Hepatocyte (in vitro differentiated cells): ENCODE results near the gene CFL1. TPM values are rescaled to one million over a fixed set of nuclear protein-coding genes. Genes with fewer than 3 reads are reported as not detected.
A peak's percentile ranks its signal among the peaks of the same experiment; 100 is the strongest.

Experiments used
- DNase-seq: peaks from one replicate; pipeline ENCODE4 v3.0.0-alpha.2; 2016; ENCODE audit warnings: low spot score
- H2AFZ ChIP-seq: fragments of 200-600 bp; sonication (generic); 2 replicates; pipeline ENCODE4 v1.6.0; 2016; ENCODE audit warnings: antibody characterized with exemption, mild to moderate bottlenecking
- H3K27ac ChIP-seq: fragments of 200-600 bp; sonication (generic); 2 replicates; pipeline ENCODE4 v1.5.1; 2016; ENCODE audit warnings: mild to moderate bottlenecking
- H3K27me3 ChIP-seq: fragments of 200-600 bp; sonication (generic); 2 replicates; pipeline ENCODE4 v1.6.1; 2016
- H3K36me3 ChIP-seq: fragments of 200-600 bp; sonication (generic); replicated peaks from 2 replicates; pipeline ENCODE4 v1.5.1; 2016; ENCODE audit warnings: low read depth; ENCODE audit not compliant: insufficient read depth
- H3K4me1 ChIP-seq: fragments of 200-600 bp; sonication (generic); 2 replicates; pipeline ENCODE4 v1.5.1; 2016; ENCODE audit warnings: mild to moderate bottlenecking, moderate library complexity; ENCODE audit not compliant: insufficient read depth
- H3K4me2 ChIP-seq: fragments of 200-600 bp; sonication (generic); 2 replicates; pipeline ENCODE4 v1.6.0; 2016
- H3K4me3 ChIP-seq: fragments of 200-600 bp; sonication (generic); 2 replicates; pipeline ENCODE4 v1.5.1; 2016; ENCODE audit warnings: mild to moderate bottlenecking
- H3K79me2 ChIP-seq: fragments of 200-600 bp; sonication (generic); 2 replicates; pipeline ENCODE4 v1.6.0; 2017; ENCODE audit warnings: mild to moderate bottlenecking
- H3K9me2 ChIP-seq: fragments of 200-600 bp; sonication (generic); replicated peaks from 2 replicates; pipeline ENCODE4 v1.6.0; 2017; ENCODE audit warnings: mild to moderate bottlenecking; ENCODE audit not compliant: insufficient read depth
- H3K9me3 ChIP-seq: fragments of 200-600 bp; sonication (generic); 2 replicates; pipeline ENCODE4 v1.5.1; 2016; ENCODE audit warnings: low read depth, mild to moderate bottlenecking
- H4K20me1 ChIP-seq: fragments of 200-600 bp; sonication (generic); 2 replicates; pipeline ENCODE4 v1.6.0; 2016; ENCODE audit warnings: mild to moderate bottlenecking; ENCODE audit not compliant: insufficient read depth, poor library complexity, severe bottlenecking
- CTCF ChIP-seq: fragments of 200-600 bp; sonication (generic); IDR thresholded peaks from 2 replicates; pipeline ENCODE4 v1.5.1; 2016; ENCODE audit warnings: antibody characterized with exemption, mild to moderate bottlenecking; ENCODE audit not compliant: poor library complexity
- EZH2 ChIP-seq: fragments of 200-600 bp; sonication (generic); IDR thresholded peaks from 2 replicates; pipeline ENCODE4 v1.6.1; 2016; ENCODE audit warnings: antibody characterized with exemption, mild to moderate bottlenecking, borderline replicate concordance
- EZH2phosphoT487 ChIP-seq: fragments of 200-600 bp; sonication (generic); IDR thresholded peaks from one replicate; pipeline ENCODE4 v1.6.1; 2018; ENCODE audit warnings: antibody characterized with exemption, mild to moderate bottlenecking, low read depth, moderate library complexity; ENCODE audit not compliant: unreplicated experiment, severe bottlenecking
- WGBS: methylation state at CpG from one replicate; pipeline ENCODE4 v1.1.6; 2016; ENCODE audit warnings: low lambda C conversion rate; ENCODE audit errors: missing lambda C conversion rate; 5-methylcytosine and 5-hydroxymethylcytosine counted together
- polyA plus RNA-seq: library from polyadenylated mRNA; unstranded; fragments of >200 nt; fragmentation: Nextera tagmentation; extraction: Ambion mirVana; gene quantifications from 2 replicates; pipeline ENCODE4 v1.2.1, GENCODE V29; 2016
- total RNA-seq: library from RNA; depleted of rRNA; stranded (reverse); fragments of >200 nt; gene quantifications from 2 replicates; pipeline ENCODE4 v1.2.3, GENCODE V29; 2014

The CFL1 gene
- 720 and 758 TPM in 2 replicates for total RNA-seq
- 1,698 and 1,708 TPM in 2 replicates for polyA plus RNA-seq

- no peaks in the 10 kb centered on the region for H3K36me3 ChIP-seq
- H3K9me3 ChIP-seq, result no peaks in the 10 kb centered on the region
- 1% methylated on average over 70 of the region's 92 CpGs for WGBS
- H3K9me2 ChIP-seq, result no peaks in the 10 kb centered on the region
- H3K27me3 ChIP-seq, result no peaks in the 10 kb centered on the region
- peak within 1 kb of the TSS; percentile 26 for H2AFZ ChIP-seq
- H3K4me1 ChIP-seq, result peaks cover 34% of the 10 kb centered on the region
- H4K20me1 ChIP-seq, result peaks cover 35% of the 10 kb centered on the region
- TF ChIP-seq EZH2phosphoT487, result no peak
- TF ChIP-seq CTCF, result no peak
- no peak for TF ChIP-seq EZH2
- H3K79me2 ChIP-seq, result peaks cover 59% of the 10 kb centered on the region
- H3K4me2 ChIP-seq, result peak within 1 kb of the TSS; percentile 92
- H3K27ac ChIP-seq, result peak within 1 kb of the TSS; percentile 99
- DNase-seq, result peak; percentile 99
- H3K4me3 ChIP-seq, result peak within 1 kb of the TSS; percentile 95
Observed at GRCh38 chr11:65857853-65858680, at the start of gene CFL1. Gene CFL1 (minus strand): TSS chr11:65858180. CDS start chr11:65858099, 81 bp downstream.

DNA sequence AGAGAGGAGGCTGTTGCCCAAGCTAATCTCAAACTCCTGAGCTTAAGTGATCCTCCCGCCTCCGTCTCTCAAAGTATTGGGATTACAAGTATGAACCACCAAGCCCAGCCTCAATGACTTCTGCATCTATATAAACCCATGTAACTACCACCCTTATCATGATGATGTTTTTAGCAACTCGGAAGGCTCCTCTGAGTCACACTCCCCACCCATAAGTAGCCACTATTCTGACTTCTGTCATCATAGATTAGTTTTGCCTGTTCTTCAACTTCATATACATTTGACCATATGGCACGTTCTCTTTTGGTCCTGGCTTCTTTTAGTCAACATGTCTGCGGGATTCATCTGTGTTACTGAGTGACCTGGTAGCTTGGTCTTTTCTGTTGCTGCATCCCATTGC lies 48.6 kb upstream of the CFL1 start:
- 88% methylated on average over 5 of the region's 5 CpGs for WGBS
- H3K4me2 ChIP-seq, result no peak overlapping the region
- no peaks in the 10 kb centered on the region for H3K36me3 ChIP-seq
- peaks cover 2% of the 10 kb centered on the region for H3K4me1 ChIP-seq
- no peaks in the 10 kb centered on the region for H3K9me3 ChIP-seq
- no peaks in the 10 kb centered on the region for H3K9me2 ChIP-seq
- no peaks in the 10 kb centered on the region for H4K20me1 ChIP-seq
- no peak overlapping the region for H3K27ac ChIP-seq
- no peaks in the 10 kb centered on the region for H3K79me2 ChIP-seq
- H3K27me3 ChIP-seq, result peaks cover 1% of the 10 kb centered on the region
- no peak for DNase-seq
- no peak overlapping the region for H2AFZ ChIP-seq
- H3K4me3 ChIP-seq, result no peak overlapping the region
- TF ChIP-seq EZH2 (no peak), CTCF (no peak), EZH2phosphoT487 (no peak)

GRCh38 chr11:65903715-65904114 lies 45.7 kb upstream of the CFL1 start:
- peaks cover 15% of the 10 kb centered on the region for H3K4me1 ChIP-seq
- no peak overlapping the region for H3K4me2 ChIP-seq
- 85% methylated on average over 8 of the region's 8 CpGs for WGBS
- H3K9me3 ChIP-seq, result no peaks in the 10 kb centered on the region
- TF ChIP-seq CTCF (no peak), EZH2 (no peak), EZH2phosphoT487 (no peak)
- DNase-seq, result no peak
- H3K9me2 ChIP-seq, result no peaks in the 10 kb centered on the region
- no peaks in the 10 kb centered on the region for H3K36me3 ChIP-seq
- no peak overlapping the region for H3K4me3 ChIP-seq
- H4K20me1 ChIP-seq, result no peaks in the 10 kb centered on the region
- H2AFZ ChIP-seq, result no peak overlapping the region
- H3K27ac ChIP-seq, result peak overlapping the region; percentile 55
- no peaks in the 10 kb centered on the region for H3K79me2 ChIP-seq
- peaks cover 19% of the 10 kb centered on the region for H3K27me3 ChIP-seq
